ENCODE measurements around the gene MX1. TPM values are rescaled to one million over a fixed set of nuclear protein-coding genes. Genes with fewer than 3 reads are reported as not detected.

Gene MX1
- total RNA-seq, 2 experiments from 2014 or later = 23.9 to 24.7 TPM

GRCh38 chr21:41500363-41500762 lies 74.3 kb downstream of the MX1 start:
- Histone ChIP-seq H3K9me2 (ENCODE audit: insufficient read depth, low read length) (no peaks in the 10 kb centered on the region), H3K9me3 (ENCODE audit: low read length) (no peaks in the 10 kb centered on the region), H3K4me1 (ENCODE audit: insufficient read depth, low read length, poor library complexity, severe bottlenecking) (no peaks in the 10 kb centered on the region), H3K36me3 (ENCODE audit: insufficient read depth, low read length) (no peaks in the 10 kb centered on the region), H3K4me3 (ENCODE audit: low read depth, low read length, poor library complexity, severe bottlenecking) (no peak overlapping the region), H3K4me2 (ENCODE audit: low read length) (no peak overlapping the region), H4K20me1 (ENCODE audit: insufficient read depth, low read length) (no peaks in the 10 kb centered on the region), H2AFZ (ENCODE audit: low read length) (no peak overlapping the region), H3K79me2 (ENCODE audit: insufficient read depth, low read depth, low read length) (no peaks in the 10 kb centered on the region), H3K27ac (ENCODE audit: low read depth, low read length, poor library complexity, severe bottlenecking) (no peak overlapping the region)
- intact Hi-C loops (cut with micrococcal nuclease; ENCODE audit: unreplicated experiment) = no loop called here
- POLR2A ChIA-PET = no interaction called here
- DNase-seq (ENCODE audit: low spot score) = no peak
- CTCF ChIA-PET (ENCODE audit: unreplicated experiment) = no interaction called here
- TF ChIP-seq EZH2phosphoT487 (IDR thresholded peaks at IDR 0.05; ENCODE audit: borderline replicate concordance, low read depth, low read length) (no peak), CTCF (conservative IDR thresholded peaks at IDR 0.05; ENCODE audit: low read length) (no peak)
- no TSS peak for BruUV-seq (replicated peaks)

- Histone ChIP-seq H3K79me2 (ENCODE audit: insufficient read depth, low read depth, low read length) (no peaks in the 10 kb centered on the region), H2AFZ (ENCODE audit: low read length) (no peak overlapping the region), H3K9me3 (ENCODE audit: low read length) (no peaks in the 10 kb centered on the region), H3K27ac (ENCODE audit: low read depth, low read length, poor library complexity, severe bottlenecking) (no peak overlapping the region), H3K36me3 (ENCODE audit: insufficient read depth, low read length) (no peaks in the 10 kb centered on the region), H3K9me2 (ENCODE audit: insufficient read depth, low read length) (no peaks in the 10 kb centered on the region), H3K4me1 (ENCODE audit: insufficient read depth, low read length, poor library complexity, severe bottlenecking) (no peaks in the 10 kb centered on the region), H3K4me2 (ENCODE audit: low read length) (no peak overlapping the region), H4K20me1 (ENCODE audit: insufficient read depth, low read length) (no peaks in the 10 kb centered on the region), H3K4me3 (ENCODE audit: low read depth, low read length, poor library complexity, severe bottlenecking) (no peak overlapping the region)
- intact Hi-C loops (cut with micrococcal nuclease; ENCODE audit: unreplicated experiment) = no loop called here
- DNase-seq (ENCODE audit: low spot score) = no peak
- no peak for TF ChIP-seq CTCF (conservative IDR thresholded peaks at IDR 0.05; ENCODE audit: low read length)
- TF ChIP-seq EZH2phosphoT487 (IDR thresholded peaks at IDR 0.05; ENCODE audit: borderline replicate concordance, low read depth, low read length) = no peak
- CTCF ChIA-PET (ENCODE audit: unreplicated experiment) = no interaction called here
- no TSS peak for BruUV-seq (replicated peaks)
- POLR2A ChIA-PET = interaction anchor here (0.5 kb wide), 2 partner anchors 117 to 1061 kb away, joined by 3 read pairs; no protein-coding TSS in a partner anchor
Observed at GRCh38 chr21:41500931-41501381, 74.9 kb downstream of the MX1 start.

GRCh38 chr21:41501919-41502318 lies 75.9 kb downstream of the MX1 start:
- H3K4me2 ChIP-seq (ENCODE audit: low read length) = no peak overlapping the region
- no peaks in the 10 kb centered on the region for H3K4me1 ChIP-seq (ENCODE audit: insufficient read depth, low read length, poor library complexity, severe bottlenecking)
- no peaks in the 10 kb centered on the region for H3K36me3 ChIP-seq (ENCODE audit: insufficient read depth, low read length)
- no peaks in the 10 kb centered on the region for H4K20me1 ChIP-seq (ENCODE audit: insufficient read depth, low read length)
- no peak for DNase-seq (ENCODE audit: low spot score)
- POLR2A ChIA-PET = no interaction called here
- no peak overlapping the region for H3K27ac ChIP-seq (ENCODE audit: low read depth, low read length, poor library complexity, severe bottlenecking)
- no peaks in the 10 kb centered on the region for H3K9me2 ChIP-seq (ENCODE audit: insufficient read depth, low read length)
- TF ChIP-seq EZH2phosphoT487 (IDR thresholded peaks at IDR 0.05; ENCODE audit: borderline replicate concordance, low read depth, low read length) (no peak), CTCF (conservative IDR thresholded peaks at IDR 0.05; ENCODE audit: low read length) (no peak)
- intact Hi-C loops (cut with micrococcal nuclease; ENCODE audit: unreplicated experiment) = no loop called here
- H2AFZ ChIP-seq (ENCODE audit: low read length) = no peak overlapping the region
- H3K79me2 ChIP-seq (ENCODE audit: insufficient read depth, low read depth, low read length) = no peaks in the 10 kb centered on the region
- H3K4me3 ChIP-seq (ENCODE audit: low read depth, low read length, poor library complexity, severe bottlenecking) = no peak overlapping the region
- no peaks in the 10 kb centered on the region for H3K9me3 ChIP-seq (ENCODE audit: low read length)
- CTCF ChIA-PET (ENCODE audit: unreplicated experiment) = no interaction called here
- BruUV-seq (replicated peaks) = no TSS peak

Data from OCI-LY7 (cell line).